Ecto neural progenitor cell (in vitro differentiated cells): Measurements from ENCODE around the gene PSMC1.

Experiments
- DNase-seq: peaks from one replicate; pipeline ENCODE4 v3.0.0-alpha.2; 2018; ENCODE audit warnings: low spot score

Gene PSMC1

DNA sequence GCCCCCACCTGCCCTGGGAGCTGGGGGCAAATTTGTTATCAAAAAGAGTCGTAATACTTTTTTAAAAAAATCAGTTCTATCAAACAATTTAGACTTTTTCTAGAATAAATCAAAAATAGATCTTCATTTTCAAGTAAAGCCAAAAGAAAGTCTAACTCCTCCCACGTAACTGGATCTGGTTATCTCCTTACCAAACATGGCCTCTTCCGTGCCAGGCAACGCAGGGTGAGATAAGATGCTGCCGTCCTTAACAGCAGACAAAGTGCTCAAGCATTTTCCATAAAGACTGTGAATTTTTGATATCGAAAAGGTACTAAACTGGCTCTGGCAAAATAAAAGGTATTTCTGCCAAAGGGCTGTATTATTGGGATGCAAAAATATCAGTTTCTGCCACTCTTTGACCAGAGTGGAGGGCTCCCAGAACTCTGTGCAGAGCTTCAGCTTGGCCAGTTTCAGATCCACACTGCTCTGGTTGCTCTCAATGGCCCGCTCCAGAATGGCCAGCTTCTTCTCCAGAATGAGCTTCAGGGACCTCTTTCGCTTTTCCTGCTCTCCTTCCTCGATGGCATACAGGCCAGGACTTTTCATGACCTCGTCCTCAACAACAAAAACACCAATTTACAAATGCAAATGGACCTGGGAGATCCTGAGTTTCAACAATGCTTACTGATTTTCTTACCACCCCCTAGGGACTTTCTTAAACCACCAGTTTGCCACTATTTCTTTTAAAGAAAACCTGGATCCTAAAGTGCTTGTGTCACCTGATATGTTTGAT lies 46.4 kb downstream of the PSMC1 start:
- no peak for DNase-seq

GRCh38 chr14:90303473-90303872 lies 47.1 kb downstream of the PSMC1 start:
- DNase-seq = no peak

DNA sequence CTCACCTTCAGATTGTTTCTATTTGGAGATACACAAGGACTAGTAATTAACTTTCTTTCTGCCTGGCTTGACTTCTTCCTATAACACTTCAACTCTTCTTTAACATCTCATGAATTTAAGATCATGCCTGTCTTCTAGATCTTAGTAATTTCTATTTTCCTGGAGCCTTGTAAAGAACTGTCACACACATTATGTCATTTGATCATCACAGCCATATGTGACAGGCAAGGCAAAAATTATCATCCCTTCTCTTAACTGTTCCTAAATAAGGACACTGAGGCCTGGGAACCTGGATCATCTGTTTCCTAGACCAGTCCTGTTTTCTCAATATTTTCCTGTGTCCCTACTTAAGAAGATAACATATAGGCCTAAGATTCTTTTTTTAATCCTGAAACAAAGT lies 48.1 kb downstream of the PSMC1 start:
- DNase-seq = no peak

DNA sequence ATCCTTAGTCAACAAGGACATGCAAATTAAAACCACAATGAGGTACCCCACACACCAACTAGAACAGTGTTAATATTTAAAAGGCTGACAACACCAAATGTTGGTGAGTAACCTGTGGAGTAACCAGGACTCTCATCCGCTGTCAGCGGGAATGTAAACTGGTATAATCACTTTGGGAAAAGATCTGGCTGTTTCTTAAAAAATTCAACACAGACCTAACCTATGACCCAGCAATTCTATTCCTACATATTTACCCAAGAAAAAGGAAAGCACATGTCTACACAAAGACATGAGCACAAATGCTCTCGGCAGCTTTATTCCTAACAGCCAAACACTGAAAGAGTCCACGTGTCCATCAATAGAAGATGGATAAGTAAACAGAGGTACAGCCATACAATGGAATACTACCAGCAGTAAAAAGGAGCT lies 48.8 kb downstream of the PSMC1 start:
- DNase-seq = no peak

GRCh38 chr14:90308561-90308960 lies 52.2 kb downstream of the PSMC1 start:
- no peak for DNase-seq

- no peak for DNase-seq
Measured at GRCh38 chr14:90317286-90317685, 60.9 kb downstream of the PSMC1 start.

DNA sequence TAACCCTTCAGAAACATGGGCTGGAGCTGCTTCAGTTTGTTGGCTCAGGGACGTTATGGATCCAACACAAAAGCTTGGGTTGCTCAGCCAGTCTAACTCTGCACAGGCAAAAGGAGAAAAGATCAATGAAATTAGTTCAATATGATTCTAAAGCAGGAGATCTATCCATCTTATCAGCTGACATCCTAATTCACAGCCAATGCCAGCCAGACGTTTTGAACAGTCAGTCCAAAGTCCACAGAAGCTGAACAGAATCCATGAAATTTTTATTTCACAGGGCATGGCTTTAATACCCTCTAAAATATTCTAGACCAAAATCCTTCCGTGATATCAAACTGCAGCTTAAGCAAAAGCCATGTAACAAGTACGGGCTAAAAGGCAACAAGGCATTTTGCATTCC lies 61.7 kb downstream of the PSMC1 start:
- DNase-seq = no peak

GRCh38 chr14:90319173-90319572 lies 62.8 kb downstream of the PSMC1 start:
- DNase-seq = no peak

GRCh38 chr14:90319634-90320541 lies 63.5 kb downstream of the PSMC1 start:
- no peak for DNase-seq

DNA sequence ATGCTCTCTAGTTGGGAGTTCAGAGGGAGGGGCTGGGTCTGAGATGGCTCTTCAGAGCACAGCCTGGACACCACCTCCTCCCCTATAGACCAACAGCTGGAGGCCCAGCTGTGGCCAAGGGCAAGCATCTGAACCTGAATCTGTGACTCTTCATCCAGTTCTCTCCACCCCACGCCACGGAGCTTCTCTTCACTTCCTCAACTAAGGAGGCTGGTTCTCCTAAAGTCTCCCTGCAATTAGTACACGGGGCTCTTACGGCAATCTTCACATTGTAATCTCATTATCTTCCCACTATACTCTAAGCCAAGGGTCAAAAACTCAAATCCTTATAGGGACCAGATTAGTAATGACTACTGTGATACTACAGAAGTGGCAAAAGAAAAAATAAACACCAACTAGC lies 65.5 kb downstream of the PSMC1 start:
- DNase-seq = no peak
